RKO (cell line): ENCODE results near the gene ELOVL5.
"Not testable (repeated sequence)": the region's sequence is repeated elsewhere in the genome, so short reads cannot be mapped to it uniquely, and the experiment has no call there.

Experiments
- DNase-seq: peaks from one replicate; pipeline ENCODE4 v3.0.0-alpha.2; 2016; ENCODE audit warnings: low spot score

Gene ELOVL5

DNA sequence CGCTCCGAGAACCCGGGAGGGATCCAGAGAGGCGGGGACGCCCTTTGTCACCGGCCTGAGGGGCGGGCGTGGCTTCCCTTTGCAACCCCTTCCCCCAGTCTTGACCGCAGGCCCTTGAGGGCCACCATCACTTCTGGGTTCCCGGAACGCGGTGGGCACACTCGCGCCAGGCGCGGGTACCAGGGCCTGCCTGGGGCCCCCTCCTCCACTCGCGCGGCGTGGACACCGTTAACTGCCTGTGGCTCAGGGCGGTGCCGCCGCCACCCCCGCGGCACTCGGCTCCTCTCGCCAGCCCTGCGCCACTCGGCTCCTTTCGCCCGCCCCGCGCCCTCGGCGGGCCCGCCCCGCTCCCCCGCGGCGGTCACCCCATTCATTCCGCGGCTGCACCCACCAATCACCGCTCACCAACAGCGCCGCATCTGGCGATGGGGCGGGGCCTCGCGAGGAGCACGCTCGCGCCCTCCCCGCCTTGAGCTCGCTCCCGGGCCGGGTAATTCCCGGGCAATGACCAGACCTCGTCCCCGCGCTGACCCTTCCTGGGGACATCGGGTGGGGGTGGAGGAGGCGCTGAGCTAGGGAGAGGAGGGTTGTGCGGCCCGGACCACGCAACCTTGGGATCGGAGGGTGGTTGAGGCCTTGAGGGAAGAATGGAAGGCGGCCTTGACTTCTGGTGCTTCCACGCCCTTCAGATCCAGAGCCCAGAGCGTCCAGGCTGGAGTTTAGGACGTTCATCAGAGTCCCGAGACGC is 10.5 kb upstream of the ELOVL5 start:
- DNase-seq: peak; percentile 93

GRCh38 chr6:53358440-53359094 is 9.8 kb upstream of the ELOVL5 start:
- no peak for DNase-seq

DNA sequence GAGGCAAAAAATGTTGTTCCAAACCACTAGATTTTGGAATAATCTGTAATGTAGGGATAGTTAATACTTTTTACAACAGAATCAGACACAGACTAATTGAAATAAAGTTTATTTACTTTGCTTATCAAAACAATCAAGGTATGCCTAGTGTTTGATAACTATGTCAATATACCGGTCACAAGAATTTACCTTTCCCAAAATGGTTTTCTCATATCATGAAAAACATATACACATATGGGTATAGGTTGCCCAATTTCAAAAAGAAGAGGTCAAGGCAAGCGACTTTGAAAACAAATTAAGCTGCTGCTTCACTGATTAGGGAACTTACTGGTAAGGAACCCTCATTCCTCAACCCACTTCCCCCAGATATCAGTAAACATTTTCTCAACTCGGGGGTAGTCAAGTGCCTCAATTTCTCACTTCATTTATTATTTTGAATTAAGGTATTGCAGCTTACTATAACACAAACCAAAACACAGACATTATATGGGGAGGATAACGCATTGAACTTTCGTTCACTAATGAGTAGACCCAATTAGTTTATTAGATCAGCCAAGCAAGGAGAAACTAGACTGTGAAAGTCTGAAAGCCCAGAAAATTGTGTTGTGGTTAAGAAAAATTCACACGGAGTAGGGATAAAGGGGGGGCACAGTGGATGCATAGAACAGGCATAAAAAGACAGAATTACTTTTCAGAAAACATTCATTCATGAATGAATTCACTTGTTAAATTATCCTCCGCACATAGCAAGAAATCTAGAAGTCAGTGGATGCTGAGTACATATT is 9.0 kb upstream of the ELOVL5 start:
- DNase-seq: no peak

DNA sequence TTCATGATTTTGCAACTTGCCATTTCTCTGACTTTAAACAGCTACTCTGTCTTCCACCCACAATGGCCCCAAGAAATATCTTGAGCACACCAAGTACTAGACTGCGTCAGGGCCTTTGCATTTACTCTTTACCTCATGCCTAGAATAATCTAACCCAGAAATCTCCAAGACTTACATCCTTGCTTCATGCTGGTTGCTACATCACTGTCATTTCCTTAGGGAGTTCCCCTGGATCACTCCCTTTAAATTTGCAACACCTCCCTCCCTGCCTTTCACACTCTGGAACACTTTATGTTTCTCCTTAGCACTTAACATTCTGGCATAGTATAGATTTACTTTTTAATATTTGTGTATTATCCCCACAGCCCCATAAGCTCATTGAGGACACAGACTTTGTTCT is 4.9 kb upstream of the ELOVL5 start:
- DNase-seq: no peak

DNA sequence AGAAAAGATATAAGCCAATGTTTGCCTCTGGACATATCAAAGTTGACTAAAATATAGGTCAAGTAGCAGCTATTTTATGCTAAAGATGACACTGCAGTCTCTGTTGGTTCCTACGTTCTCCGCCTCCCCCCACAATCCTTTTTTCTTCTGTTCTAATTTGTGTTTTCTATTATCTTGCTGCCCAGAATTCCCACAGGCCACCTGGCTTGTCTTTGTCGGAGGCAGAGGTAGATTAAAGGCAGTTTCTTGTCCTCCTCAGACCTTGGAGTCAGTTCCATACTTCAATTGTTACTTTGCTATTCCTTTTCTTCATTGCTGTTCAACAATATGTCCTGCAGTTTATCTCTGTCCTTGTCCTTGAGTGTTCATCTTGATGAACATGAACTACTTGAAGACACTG is 3.6 kb upstream of the ELOVL5 start:
- no peak for DNase-seq

- DNase-seq: no peak
Observed at GRCh38 chr6:53349209-53349693, 501 bp upstream of the ELOVL5 start.

DNA sequence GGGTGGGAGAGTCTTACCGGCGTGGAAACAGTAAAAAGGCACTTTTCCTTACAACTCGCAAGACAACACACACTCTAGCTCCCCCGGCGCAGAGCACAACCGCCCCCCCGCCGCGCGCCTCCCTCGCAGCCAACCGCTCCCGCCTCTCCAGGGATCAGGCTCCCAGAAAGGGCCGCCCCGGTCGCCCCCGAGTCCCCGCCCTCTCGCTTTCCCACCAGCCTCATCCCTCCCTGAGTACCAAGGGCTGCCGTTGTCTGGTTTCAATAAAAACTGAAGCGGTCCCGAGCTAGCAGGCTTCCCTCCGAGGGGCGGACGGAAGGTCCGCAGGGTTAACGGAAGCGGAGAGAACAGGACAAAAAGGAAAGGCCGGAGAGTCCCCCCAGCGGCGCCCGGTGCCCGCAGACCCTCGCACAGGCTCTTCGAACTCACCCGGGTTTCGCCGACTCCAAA is 804 bp downstream of the ELOVL5 start:
- DNase-seq: no peak

- DNase-seq: no peak
Observed at GRCh38 chr6:53347250-53347920, 1.4 kb downstream of the ELOVL5 start.

DNA sequence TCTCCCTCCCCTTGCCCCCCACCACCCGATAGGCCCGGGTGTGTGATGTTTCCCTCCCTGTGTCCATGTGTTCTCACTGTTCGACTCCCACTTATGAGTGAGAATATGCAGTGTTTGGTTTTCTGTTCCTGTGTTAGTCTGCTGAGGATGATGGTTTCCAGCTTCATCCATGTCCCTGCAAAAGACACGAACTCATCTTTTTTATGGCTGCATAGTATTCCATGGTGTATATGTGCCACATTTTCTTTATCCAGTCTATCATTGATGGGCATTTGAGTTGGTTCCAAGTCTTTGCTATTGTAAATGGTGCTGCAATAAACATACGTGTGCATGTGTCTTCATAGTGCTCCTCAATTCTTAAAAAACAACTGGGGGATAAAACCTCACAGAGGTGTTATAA is 2.7 kb downstream of the ELOVL5 start:
- not testable (repeated sequence) for DNase-seq

DNA sequence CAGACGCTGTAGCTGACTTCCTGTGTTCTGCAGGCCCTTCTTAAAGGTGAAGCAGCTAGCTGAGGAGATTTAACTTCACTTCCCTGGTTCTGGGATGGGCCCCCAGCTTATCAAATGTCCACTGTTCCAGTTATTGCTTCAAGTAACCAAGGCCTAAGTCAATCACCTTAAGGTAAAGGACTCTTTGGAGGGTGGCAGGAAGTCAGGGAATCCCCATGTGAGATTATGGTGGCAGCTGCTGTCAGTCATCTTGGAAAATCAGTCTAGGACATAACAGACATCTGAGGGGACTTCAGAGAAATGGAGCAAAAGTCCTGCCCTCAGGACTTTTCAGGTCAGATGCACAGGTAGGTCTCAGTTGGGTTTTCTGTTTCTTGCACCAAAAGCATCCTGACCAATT is 3.8 kb downstream of the ELOVL5 start:
- DNase-seq: no peak

- DNase-seq: no peak
Observed at GRCh38 chr6:53343092-53343491, 5.7 kb downstream of the ELOVL5 start.

DNA sequence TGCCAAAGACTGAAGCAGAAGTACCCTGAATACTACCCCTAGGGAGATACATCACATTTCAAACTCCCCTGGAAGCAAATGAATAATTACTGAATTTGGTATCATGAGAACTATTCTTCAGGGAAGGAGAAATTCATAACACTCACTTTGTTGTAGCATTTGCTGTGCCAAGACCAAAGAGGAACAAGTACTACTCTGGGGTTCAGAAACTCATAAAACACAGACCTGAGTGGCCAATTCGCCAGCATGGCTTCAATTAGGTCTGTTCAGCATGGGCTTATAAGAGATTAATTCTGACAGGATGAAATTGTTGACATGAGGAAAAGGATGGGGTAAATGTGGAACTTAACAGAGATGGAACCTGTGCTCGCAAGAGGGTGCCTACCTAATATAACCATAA is 6.5 kb downstream of the ELOVL5 start:
- DNase-seq: no peak

GRCh38 chr6:53340536-53340935 is 8.2 kb downstream of the ELOVL5 start:
- no peak for DNase-seq

- DNase-seq: no peak
Observed at GRCh38 chr6:53339424-53339823, 9.3 kb downstream of the ELOVL5 start.

GRCh38 chr6:53338304-53338703 is 10.4 kb downstream of the ELOVL5 start:
- no peak for DNase-seq

GRCh38 chr6:53336070-53336469 is 12.7 kb downstream of the ELOVL5 start:
- no peak for DNase-seq

DNA sequence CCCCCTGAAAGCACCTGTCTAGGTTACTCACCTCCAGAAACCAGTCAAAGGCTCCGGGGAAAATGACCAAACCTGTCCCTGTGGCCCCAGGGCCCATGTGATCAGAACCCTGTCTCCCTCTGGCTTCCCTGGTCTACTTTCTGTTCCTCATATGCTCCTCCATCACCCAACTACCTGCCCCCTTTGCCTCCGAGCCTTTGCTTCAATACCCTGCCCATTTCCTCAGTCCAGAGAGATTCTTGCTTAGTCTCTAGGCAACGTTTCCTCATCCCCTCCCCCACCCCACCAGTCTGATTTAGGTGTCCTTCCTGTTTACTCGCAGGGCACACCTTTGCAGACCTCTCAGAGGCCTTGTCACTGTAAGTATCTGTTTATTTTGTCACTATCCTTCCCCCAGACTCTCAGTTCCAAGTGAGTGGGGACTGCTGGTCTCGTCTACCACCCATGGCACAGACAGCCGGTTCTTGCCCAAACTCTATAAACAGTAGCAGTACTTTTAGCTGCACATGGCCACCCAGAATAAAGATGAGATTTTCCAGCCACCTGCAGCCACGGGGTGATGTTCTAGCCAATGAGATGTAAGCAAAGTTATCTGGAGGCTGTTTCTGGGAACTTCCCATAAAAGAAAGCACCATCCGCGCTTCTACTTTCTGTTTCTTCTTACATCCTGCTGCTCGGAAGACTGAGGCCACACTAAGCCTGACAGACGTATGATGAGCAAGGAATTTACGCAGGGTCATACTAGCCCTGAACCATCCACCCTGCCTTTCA is 13.3 kb downstream of the ELOVL5 start:
- DNase-seq: no peak

- no peak for DNase-seq
Observed at GRCh38 chr6:53333439-53334408, 15.0 kb downstream of the ELOVL5 start.

DNA sequence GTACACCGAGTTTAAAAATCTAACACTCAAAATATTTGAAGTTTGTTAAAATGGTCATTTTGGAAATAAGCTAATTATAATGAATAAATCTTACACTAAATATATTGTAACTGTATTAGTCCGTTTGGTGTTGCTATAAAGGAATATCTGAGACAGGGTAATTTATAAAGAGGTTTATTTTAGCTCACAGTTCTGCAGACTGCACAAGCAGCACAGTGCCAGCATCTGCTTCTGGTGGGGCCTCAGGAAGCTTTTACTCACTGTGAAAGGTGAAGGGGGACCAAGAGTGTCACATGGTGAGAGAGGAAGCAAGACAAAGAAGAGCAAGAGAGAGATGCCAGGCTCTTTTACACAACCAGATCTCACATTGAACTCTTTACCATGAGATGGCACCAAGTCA is 17.1 kb downstream of the ELOVL5 start:
- DNase-seq: no peak

GRCh38 chr6:53330137-53330536 is 18.6 kb downstream of the ELOVL5 start:
- no peak for DNase-seq
